A673 (cell line): ENCODE measurements around the gene TENM4. TPM values are rescaled to one million over a fixed set of nuclear protein-coding genes. Genes with fewer than 3 reads are reported as not detected.

Experiments
- BruUV-seq: library from RNA; stranded (reverse); fragments of 400-500 nt; replicated peaks from 2 replicates; lab custom pipeline; 2021; lab: Mats Ljungman, UMichigan
- CTCF ChIA-PET: fragments of 300-600 bp; sonication (Branson Sonifier 250); formaldehyde crosslinking; loops from one replicate; lab custom pipeline; 2022; ENCODE audit warnings: antibody characterized with exemption; lab: Charles Lee
- POLR2A ChIA-PET: fragments of 300-600 bp; sonication (Branson Sonifier 250); formaldehyde crosslinking; loops from one replicate; lab custom pipeline; 2022; ENCODE audit warnings: antibody characterized with exemption; ENCODE audit not compliant: low non-redundant PET; lab: Charles Lee
- DNase-seq: peaks from one replicate; pipeline ENCODE4 v3.0.0-alpha.2; 2015; ENCODE audit warnings: low spot score
- H3K27ac ChIP-seq: fragments of 200-600 bp; sonication (generic); 2 replicates; pipeline ENCODE4 v1.5.1; 2016; ENCODE audit warnings: mixed run types, low read depth, mild to moderate bottlenecking, mixed read lengths, antibody characterized with exemption, low read length; ENCODE audit not compliant: poor library complexity, severe bottlenecking
- H3K27me3 ChIP-seq: fragments of 200-600 bp; sonication (generic); replicated peaks from 2 replicates; pipeline ENCODE4 v1.6.1; 2017; ENCODE audit warnings: mixed run types, low read depth, mild to moderate bottlenecking, mixed read lengths, antibody characterized with exemption, low read length; ENCODE audit not compliant: insufficient read depth, poor library complexity
- H3K36me3 ChIP-seq: fragments of 200-600 bp; sonication (generic); 2 replicates; pipeline ENCODE4 v1.6.1; 2016; ENCODE audit warnings: mixed run types, mild to moderate bottlenecking, mixed read lengths, antibody characterized with exemption, low read length; ENCODE audit not compliant: insufficient read depth, poor library complexity, severe bottlenecking
- H3K4me1 ChIP-seq: fragments of 200-600 bp; sonication (generic); 2 replicates; pipeline ENCODE4 v1.6.1; 2017; ENCODE audit warnings: mixed run types, mild to moderate bottlenecking, mixed read lengths, antibody characterized with exemption, low read length; ENCODE audit not compliant: insufficient read depth, poor library complexity, severe bottlenecking
- H3K4me3 ChIP-seq: fragments of 200-600 bp; sonication (generic); 2 replicates; pipeline ENCODE4 v1.5.1; 2016; ENCODE audit warnings: low read depth, mixed run types, mild to moderate bottlenecking, mixed read lengths, low read length; ENCODE audit not compliant: poor library complexity, severe bottlenecking
- H3K9me3 ChIP-seq: fragments of 200-600 bp; sonication (generic); 2 replicates; pipeline ENCODE4 v1.6.1; 2016; ENCODE audit warnings: mixed run types, low read depth, mild to moderate bottlenecking, mixed read lengths, antibody characterized with exemption, low read length; ENCODE audit not compliant: poor library complexity, severe bottlenecking
- EZH2 ChIP-seq: fragments of 200-600 bp; sonication (generic); IDR thresholded peaks from 2 replicates; pipeline ENCODE4 v1.6.1; 2017; ENCODE audit warnings: borderline replicate concordance, low read depth, mild to moderate bottlenecking, mixed read lengths, antibody characterized with exemption, low read length; ENCODE audit not compliant: poor library complexity, severe bottlenecking
- intact Hi-C: fragments of 100-400 bp; cut with micrococcal nuclease; formaldehyde crosslinking; loops from one replicate; pipeline ENCODE4 v1.10.0; 2022; ENCODE audit not compliant: unreplicated experiment
- total RNA-seq: library from RNA; stranded (reverse); gene quantifications from 2 replicates; pipeline ENCODE4 v1.2.3, GENCODE V29; 2021
- TF ChIP-seq, protein P1 (sequence below): fragments of 300-800, 200-600 bp; sonication (generic); conservative IDR thresholded peaks from 2 replicates; pipeline ENCODE4 v1.5.1; 2017; ENCODE audit warnings: low read depth, mild to moderate bottlenecking, antibody characterized with exemption, low read length, moderate library complexity, mixed read lengths

Gene TENM4
- total RNA-seq, 1 experiment from 2014 or later: 0.11 TPM

DNA sequence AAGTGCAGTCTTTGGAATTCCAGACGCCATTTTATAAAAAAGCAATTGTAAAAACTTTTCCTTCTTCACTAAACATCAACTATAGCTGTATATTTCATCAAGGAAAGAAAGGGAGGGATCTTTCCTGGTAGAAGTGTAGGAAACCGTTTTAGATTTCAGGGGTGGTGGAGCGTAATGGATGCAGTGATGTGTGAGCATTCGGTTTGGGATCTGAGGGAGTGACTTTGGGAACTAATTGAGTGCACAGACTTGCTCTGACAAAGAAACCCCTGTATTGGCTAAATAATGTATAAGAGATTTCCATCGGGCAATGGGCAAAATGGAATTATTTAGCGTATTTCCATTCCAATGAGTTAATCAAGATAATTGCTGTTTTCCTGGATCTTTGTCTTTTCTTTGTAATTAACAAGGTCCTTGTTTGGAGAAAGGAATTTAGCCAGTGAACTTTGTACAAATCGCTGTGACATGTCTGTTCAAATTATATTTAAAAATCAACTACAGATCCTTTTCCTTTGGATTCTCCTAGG lies 741.2 kb downstream of the TENM4 start:
- Histone ChIP-seq H3K27ac (no peak overlapping the region), H3K9me3 (no peaks in the 10 kb centered on the region), H3K27me3 (peaks cover 51% of the 10 kb centered on the region), H3K36me3 (no peaks in the 10 kb centered on the region), H3K4me3 (no peak overlapping the region), H3K4me1 (no peaks in the 10 kb centered on the region)
- intact Hi-C loops: no loop called here
- TF ChIP-seq, protein P1, sequence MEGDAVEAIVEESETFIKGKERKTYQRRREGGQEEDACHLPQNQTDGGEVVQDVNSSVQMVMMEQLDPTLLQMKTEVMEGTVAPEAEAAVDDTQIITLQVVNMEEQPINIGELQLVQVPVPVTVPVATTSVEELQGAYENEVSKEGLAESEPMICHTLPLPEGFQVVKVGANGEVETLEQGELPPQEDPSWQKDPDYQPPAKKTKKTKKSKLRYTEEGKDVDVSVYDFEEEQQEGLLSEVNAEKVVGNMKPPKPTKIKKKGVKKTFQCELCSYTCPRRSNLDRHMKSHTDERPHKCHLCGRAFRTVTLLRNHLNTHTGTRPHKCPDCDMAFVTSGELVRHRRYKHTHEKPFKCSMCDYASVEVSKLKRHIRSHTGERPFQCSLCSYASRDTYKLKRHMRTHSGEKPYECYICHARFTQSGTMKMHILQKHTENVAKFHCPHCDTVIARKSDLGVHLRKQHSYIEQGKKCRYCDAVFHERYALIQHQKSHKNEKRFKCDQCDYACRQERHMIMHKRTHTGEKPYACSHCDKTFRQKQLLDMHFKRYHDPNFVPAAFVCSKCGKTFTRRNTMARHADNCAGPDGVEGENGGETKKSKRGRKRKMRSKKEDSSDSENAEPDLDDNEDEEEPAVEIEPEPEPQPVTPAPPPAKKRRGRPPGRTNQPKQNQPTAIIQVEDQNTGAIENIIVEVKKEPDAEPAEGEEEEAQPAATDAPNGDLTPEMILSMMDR: no peak
- no peak for TF ChIP-seq EZH2
- POLR2A ChIA-PET: interaction anchor here (0.6 kb wide), 1 partner anchor 13 kb away, joined by 3 read pairs; no protein-coding TSS in a partner anchor
- CTCF ChIA-PET: no interaction called here
- DNase-seq: no peak
- no TSS peak for BruUV-seq

DNA sequence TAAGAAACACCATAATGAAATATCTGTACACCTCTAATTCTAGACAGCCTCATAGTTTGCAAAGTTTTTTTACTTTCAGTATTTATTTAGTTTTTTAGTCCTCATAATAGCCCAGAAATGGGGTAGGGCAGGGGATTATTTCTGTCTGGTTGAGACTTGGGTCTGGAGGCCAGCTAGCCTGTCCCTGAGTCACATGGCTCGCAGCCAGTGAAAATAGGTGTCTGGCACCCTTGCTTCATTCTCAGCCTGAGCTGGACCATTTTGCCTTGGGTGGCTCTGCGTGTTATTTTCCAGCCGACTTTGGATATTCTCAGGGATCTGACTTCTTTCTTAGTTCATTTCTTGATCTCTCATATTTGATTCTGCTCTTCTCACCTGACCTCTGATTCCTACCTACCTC lies 742.2 kb downstream of the TENM4 start:
- no TSS peak for BruUV-seq

DNA sequence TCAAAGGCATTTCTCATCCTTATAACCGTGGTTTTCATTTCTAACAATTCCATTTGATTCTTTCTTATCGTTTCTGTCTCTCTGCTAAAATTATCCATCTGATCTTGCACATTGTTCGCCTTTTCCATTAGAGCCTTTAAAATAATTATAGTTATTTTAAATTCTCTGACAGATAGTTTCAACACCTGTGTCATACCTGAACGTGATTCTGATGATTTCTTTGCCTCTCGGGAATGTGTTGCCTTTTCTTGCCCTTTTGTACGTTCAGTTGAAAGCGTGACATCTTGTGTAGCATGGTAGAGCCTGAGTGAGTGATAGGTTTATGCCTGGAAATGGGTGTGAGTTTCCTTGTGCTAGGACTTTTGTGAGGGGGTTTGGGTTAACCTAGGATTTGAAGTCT lies 744.7 kb downstream of the TENM4 start:
- ChIA-PET POLR2A (no interaction called here), CTCF (no interaction called here)
- Histone ChIP-seq H3K9me3 (no peaks in the 10 kb centered on the region), H3K4me3 (no peak overlapping the region), H3K27me3 (peaks cover 76% of the 10 kb centered on the region), H3K27ac (no peak overlapping the region), H3K36me3 (no peaks in the 10 kb centered on the region), H3K4me1 (no peaks in the 10 kb centered on the region)
- TF ChIP-seq, protein P1: no peak
- no peak for TF ChIP-seq EZH2
- no peak for DNase-seq
- BruUV-seq: no TSS peak
- intact Hi-C loops: no loop called here

More for the DNA sequence above, 742.2 kb downstream of the TENM4 start:
- ChIA-PET CTCF (no interaction called here), POLR2A (no interaction called here)
- intact Hi-C loops: no loop called here
- H3K36me3 ChIP-seq: no peaks in the 10 kb centered on the region
- H3K9me3 ChIP-seq: no peaks in the 10 kb centered on the region
- no peak overlapping the region for H3K27ac ChIP-seq
- H3K4me1 ChIP-seq: no peaks in the 10 kb centered on the region
- TF ChIP-seq EZH2: no peak
- TF ChIP-seq, protein P1: no peak
- no peak for DNase-seq
- H3K4me3 ChIP-seq: no peak overlapping the region
- peaks cover 58% of the 10 kb centered on the region for H3K27me3 ChIP-seq
